Stomach smooth muscle (tissue), 2 donors: ENCODE results near the gene DGKH.

Experiments used
- H3K27ac ChIP-seq: one replicate; pipeline ENCODE4 v1.7.0; 2013; ENCODE audit warnings: mild to moderate bottlenecking, low read length, inconsistent platforms
- H3K27me3 ChIP-seq, 2 donors: one replicate each; pipeline ENCODE4 v1.7.0; 2013; ENCODE audit warnings: low read length in 2 of 2; ENCODE audit not compliant: insufficient read depth in 2 of 2, control insufficient read depth in 1 of 2
- H3K36me3 ChIP-seq, 2 donors: one replicate each; pipeline ENCODE4 v1.7.0; 2013; ENCODE audit warnings: low read length in 2 of 2; ENCODE audit not compliant: control insufficient read depth in 2 of 2, insufficient read depth in 2 of 2
- H3K4me1 ChIP-seq: one replicate; pipeline ENCODE4 v1.7.0; 2013; ENCODE audit warnings: low read length; ENCODE audit not compliant: control insufficient read depth, insufficient read depth
- H3K4me3 ChIP-seq, 2 donors: one replicate each; pipeline ENCODE4 v1.7.0; 2013; ENCODE audit warnings: low read length in 2 of 2
- H3K9ac ChIP-seq, 2 donors: one replicate each; pipeline ENCODE4 v1.7.0; 2013; ENCODE audit warnings: low read length in 2 of 2, mild to moderate bottlenecking in 1 of 2
- H3K9me3 ChIP-seq, 2 donors: one replicate each; pipeline ENCODE4 v1.7.0; 2013; ENCODE audit warnings: low read length in 2 of 2; ENCODE audit not compliant: control insufficient read depth in 2 of 2
- donor health status: healthy.
- donor health status: Pancreatic carcinoma.

Gene DGKH

DNA sequence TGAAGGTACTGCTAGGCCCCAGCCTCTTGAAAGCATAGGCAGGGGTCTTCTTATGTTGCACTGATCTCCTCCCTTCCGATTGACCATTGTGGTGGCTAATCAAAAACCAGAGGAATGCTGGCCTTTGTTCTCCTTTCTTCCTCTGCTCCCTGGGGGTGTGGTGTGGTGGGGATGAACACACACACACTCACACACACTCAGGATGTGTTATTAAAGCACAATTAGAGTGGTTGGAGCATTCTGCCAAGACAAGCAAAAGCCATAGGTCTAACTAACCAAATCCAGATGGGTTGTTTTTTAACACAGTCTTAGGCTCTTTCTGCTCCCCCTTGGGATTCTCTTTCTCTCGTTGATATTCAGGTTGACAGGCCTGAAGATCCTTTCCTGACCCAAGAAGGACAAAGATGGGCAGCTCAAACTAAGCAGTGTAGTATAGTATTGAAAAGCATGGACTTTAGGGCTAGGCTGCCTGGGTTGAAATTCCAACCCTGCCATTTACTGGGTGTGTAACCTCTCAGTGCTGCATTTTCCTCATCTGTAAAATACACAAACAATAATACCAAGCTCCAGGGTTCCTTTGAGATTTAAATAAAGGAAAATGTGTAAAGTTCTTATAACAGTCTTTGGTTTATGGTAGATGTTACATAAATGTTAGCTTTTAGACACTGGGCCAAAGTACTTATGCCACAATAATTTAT lies 25.5 kb upstream of the DGKH start:
- Histone ChIP-seq H3K4me3 (no peak overlapping the region), H3K27ac (no peak overlapping the region), H3K27me3 (no peaks in the 10 kb centered on the region), H3K9me3 (no peaks in the 10 kb centered on the region), H3K4me1 (no peaks in the 10 kb centered on the region), H3K9ac (no peak overlapping the region), H3K36me3 (no peaks in the 10 kb centered on the region)

DNA sequence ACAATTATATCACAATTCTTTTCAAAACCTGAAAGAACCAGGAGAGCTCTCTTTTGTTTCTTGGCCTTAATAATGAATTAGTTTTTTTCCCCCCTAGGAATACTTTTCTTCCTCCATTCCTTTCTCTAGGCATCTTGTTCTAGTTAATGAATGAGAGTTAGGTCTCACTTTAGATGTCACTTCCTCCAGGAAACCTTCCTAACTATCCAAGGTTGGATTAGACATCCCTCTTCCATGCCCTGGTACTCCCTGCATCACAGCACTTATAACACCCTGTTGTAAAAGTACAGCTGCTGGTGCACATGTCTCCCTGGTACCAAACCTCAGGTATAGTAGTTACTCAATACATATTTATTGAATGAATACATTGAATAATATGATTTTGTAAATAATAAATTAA lies 21.2 kb upstream of the DGKH start:
- no peaks in the 10 kb centered on the region for H3K36me3 ChIP-seq
- no peaks in the 10 kb centered on the region for H3K4me1 ChIP-seq
- H3K9me3 ChIP-seq: no peaks in the 10 kb centered on the region
- H3K27ac ChIP-seq: no peak overlapping the region
- H3K27me3 ChIP-seq: no peaks in the 10 kb centered on the region
- H3K9ac ChIP-seq: no peak overlapping the region
- no peak overlapping the region for H3K4me3 ChIP-seq

- no peaks in the 10 kb centered on the region for H3K36me3 ChIP-seq
- no peak overlapping the region for H3K9ac ChIP-seq
- no peak overlapping the region for H3K4me3 ChIP-seq
- H3K4me1 ChIP-seq: no peaks in the 10 kb centered on the region
- H3K27ac ChIP-seq: no peak overlapping the region
- H3K27me3 ChIP-seq: no peaks in the 10 kb centered on the region
- H3K9me3 ChIP-seq: no peaks in the 10 kb centered on the region
Observed at GRCh38 chr13:42028113-42028799, 20.2 kb upstream of the DGKH start.

- Histone ChIP-seq H3K9ac (no peak overlapping the region), H3K27ac (no peak overlapping the region), H3K4me1 (peaks cover 8% of the 10 kb centered on the region), H3K36me3 (no peaks in the 10 kb centered on the region), H3K9me3 (no peaks in the 10 kb centered on the region), H3K27me3 (no peaks in the 10 kb centered on the region), H3K4me3 (no peak overlapping the region)
Observed at GRCh38 chr13:42035905-42036521, 12.4 kb upstream of the DGKH start.

DNA sequence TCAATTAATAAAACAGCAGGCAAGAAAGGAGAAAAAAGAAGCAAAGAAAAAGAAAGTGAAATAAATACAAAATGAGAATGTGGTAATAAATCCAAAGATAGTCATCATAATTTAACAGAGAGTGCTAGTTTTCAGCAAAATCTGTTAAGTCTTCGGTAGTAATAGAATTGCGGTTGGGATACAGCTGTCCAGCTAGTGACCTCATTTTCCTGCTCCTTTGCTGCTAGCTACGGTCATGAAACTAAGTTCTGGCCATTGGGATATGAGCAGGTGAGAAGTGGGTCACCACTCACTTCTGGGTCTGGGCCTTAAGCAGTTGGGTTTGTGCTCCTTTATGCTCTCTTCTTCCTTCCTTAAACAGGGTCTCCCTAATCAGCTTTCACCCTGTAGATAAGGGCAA lies 11.7 kb upstream of the DGKH start:
- no peaks in the 10 kb centered on the region for H3K9me3 ChIP-seq
- H3K27me3 ChIP-seq: no peaks in the 10 kb centered on the region

DNA sequence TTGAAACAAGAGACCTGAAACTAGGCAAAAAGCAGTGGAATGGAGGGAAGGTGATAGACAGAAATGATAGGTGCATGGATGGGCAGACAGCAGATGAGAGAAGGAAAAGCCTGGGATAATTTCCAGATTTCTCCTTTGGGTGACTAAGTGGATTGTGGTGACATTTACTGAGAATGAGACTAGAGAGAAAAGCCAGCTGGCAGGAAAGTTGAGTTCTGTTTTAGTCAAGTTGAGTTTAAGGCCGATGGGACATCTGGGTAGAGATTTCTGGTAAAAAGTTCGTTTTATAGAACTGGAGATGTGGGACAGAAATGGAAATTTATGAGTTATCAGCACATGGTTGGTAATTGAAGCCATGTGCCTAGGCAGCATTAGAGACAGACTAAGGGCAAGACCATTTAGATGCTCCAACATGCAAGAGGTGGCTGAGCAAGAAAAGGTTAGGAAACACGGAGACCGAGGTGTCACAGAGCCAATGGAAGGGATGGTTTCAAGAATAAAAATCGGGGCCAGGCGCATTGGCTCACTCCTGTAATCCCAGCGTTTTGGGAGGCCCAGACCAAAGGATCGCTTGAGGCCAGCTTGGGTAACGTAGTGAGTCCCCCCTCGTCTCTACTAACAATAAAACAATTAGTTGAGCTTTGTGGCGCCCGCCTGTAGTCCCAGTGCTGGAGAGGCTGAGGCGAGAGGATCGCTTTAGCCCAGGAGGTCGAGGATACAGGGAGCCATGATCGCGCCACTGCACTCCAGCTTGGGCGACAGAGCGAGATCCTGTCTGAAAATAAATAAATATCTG lies 9.6 kb upstream of the DGKH start:
- H3K27ac ChIP-seq: peak overlapping the region; percentile 95
- no peaks in the 10 kb centered on the region for H3K36me3 ChIP-seq
- H3K4me1 ChIP-seq: peaks cover 14% of the 10 kb centered on the region
- peak overlapping the region; percentile 84 for H3K9ac ChIP-seq
- no peaks in the 10 kb centered on the region for H3K27me3 ChIP-seq
- no peaks in the 10 kb centered on the region for H3K9me3 ChIP-seq
- peak overlapping the region; percentile 82 to 86 for H3K4me3 ChIP-seq

More for the DNA sequence above, 11.7 kb upstream of the DGKH start:
- no peaks in the 10 kb centered on the region for H3K36me3 ChIP-seq
- peaks cover 11% of the 10 kb centered on the region for H3K4me1 ChIP-seq
- no peak overlapping the region for H3K27ac ChIP-seq
- no peak overlapping the region for H3K4me3 ChIP-seq
- H3K9ac ChIP-seq: no peak overlapping the region

DNA sequence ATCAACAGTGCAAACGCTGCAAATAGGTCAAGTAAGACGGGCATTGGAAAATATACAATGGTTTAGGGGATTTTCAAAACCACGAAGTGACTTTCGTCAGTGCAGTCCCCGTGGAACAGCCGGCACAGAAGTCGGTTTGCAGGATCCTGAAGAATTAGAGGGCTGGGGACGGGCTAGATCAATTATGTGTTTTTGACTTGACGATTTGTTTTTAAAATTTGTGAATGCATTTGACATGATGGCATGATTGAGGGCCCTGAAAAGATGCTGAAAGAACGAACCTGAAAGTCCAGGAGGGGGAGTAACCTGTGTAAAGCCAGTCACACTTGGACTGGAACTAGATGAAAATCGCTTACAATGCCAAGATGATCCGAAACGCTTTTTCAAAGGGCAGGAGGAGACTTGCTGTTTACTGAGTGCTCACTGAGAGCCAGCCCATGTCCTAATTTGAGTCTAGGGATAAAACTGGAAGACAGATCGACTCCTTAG lies 8.9 kb upstream of the DGKH start:
- Histone ChIP-seq H3K9me3 (no peaks in the 10 kb centered on the region), H3K36me3 (no peaks in the 10 kb centered on the region), H3K4me1 (peaks cover 14% of the 10 kb centered on the region), H3K4me3 (peak overlapping the region; percentile 82 to 86), H3K27ac (peak overlapping the region; percentile 95), H3K27me3 (no peaks in the 10 kb centered on the region), H3K9ac (peak overlapping the region; percentile 84)

- H3K27ac ChIP-seq: peak overlapping the region; percentile 95
- H3K4me1 ChIP-seq: peaks cover 14% of the 10 kb centered on the region
- no peaks in the 10 kb centered on the region for H3K36me3 ChIP-seq
- peak overlapping the region; percentile 82 to 86 for H3K4me3 ChIP-seq
- H3K9ac ChIP-seq: peak overlapping the region; percentile 84
- H3K9me3 ChIP-seq: no peaks in the 10 kb centered on the region
- no peaks in the 10 kb centered on the region for H3K27me3 ChIP-seq
Observed at GRCh38 chr13:42039946-42040729, 8.3 kb upstream of the DGKH start.

DNA sequence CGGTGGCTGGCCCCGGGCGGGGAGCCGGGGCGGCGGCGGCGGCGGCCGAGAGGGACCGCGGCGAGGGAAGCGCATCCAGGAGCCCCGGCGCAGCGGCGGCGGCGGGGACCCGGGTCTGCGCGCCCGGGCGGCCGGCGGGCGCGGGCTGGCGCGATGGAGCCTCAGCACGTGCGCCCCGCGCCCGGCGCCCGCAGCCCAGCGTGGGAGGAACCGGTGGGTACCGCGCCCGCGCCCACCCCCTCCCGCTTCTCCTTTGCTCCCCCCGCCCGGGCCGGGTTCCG lies 7.8 kb upstream of the DGKH start:
- H3K4me1 ChIP-seq: peaks cover 14% of the 10 kb centered on the region
- peak overlapping the region; percentile 66 for H3K27ac ChIP-seq
- no peaks in the 10 kb centered on the region for H3K36me3 ChIP-seq
- H3K9ac ChIP-seq: peak overlapping the region; percentile 64 to 70
- no peaks in the 10 kb centered on the region for H3K9me3 ChIP-seq
- H3K27me3 ChIP-seq: no peaks in the 10 kb centered on the region
- H3K4me3 ChIP-seq: peak overlapping the region; percentile 88 to 90
